HepG2 (cell line): ENCODE data around the gene ADCK2. TPM values are rescaled to one million over a fixed set of nuclear protein-coding genes. Genes with fewer than 3 reads are reported as not detected.

ENCODE experiments used
- CREM ChIP-seq, 2 experiments: sonication (generic) in 1 of 2; formaldehyde crosslinking in 1 of 2; IDR thresholded peaks; 2 replicates each; pipeline versions ENCODE4 v1.4.0 to v1.6.1; 2016 to 2020; ENCODE audit warnings: antibody characterized with exemption in 1 of 2, mild to moderate bottlenecking in 1 of 2, missing genetic modification reagents in 1 of 2
- SIX1 ChIP-seq: sonication (generic); formaldehyde crosslinking; IDR thresholded peaks from 2 replicates; pipeline ENCODE4 v1.4.0; 2020; ENCODE audit warnings: missing genetic modification reagents, borderline replicate concordance
- SNRNP70 ChIP-seq: fragments of 200-400 bp; formaldehyde crosslinking; IDR thresholded peaks from 2 replicates; pipeline ENCODE4 v1.6.1; 2017; ENCODE audit warnings: mild to moderate bottlenecking, low read depth, low read length, moderate library complexity
- TBL1XR1 ChIP-seq: fragments of 150-350 bp; IDR thresholded peaks from 2 replicates; pipeline ENCODE4 v1.6.1; 2014; ENCODE audit warnings: borderline replicate concordance, low read length; ENCODE audit not compliant: partially characterized antibody
- ZBTB21 ChIP-seq: sonication (generic); formaldehyde crosslinking; IDR thresholded peaks from 2 replicates; pipeline ENCODE4 v1.4.0; 2020; ENCODE audit warnings: missing genetic modification reagents
- ZBTB7A ChIP-seq: sonication (generic); formaldehyde crosslinking; IDR thresholded peaks from 2 replicates; pipeline ENCODE4 v1.8.0; 2022; ENCODE audit warnings: mild to moderate bottlenecking, missing genetic modification reagents
- ZNF142 ChIP-seq: sonication (generic); formaldehyde crosslinking; IDR thresholded peaks from 2 replicates; pipeline ENCODE4 v1.4.0; 2020; ENCODE audit warnings: missing genetic modification reagents
- ZNF333 ChIP-seq: sonication (generic); formaldehyde crosslinking; IDR thresholded peaks from 2 replicates; pipeline ENCODE4 v1.4.0; 2020; ENCODE audit warnings: mild to moderate bottlenecking, missing genetic modification reagents, borderline replicate concordance
- ZNF577 ChIP-seq: sonication (generic); formaldehyde crosslinking; IDR thresholded peaks from 2 replicates; pipeline ENCODE4 v1.4.0; 2020; ENCODE audit warnings: mild to moderate bottlenecking, low read depth, missing genetic modification reagents, borderline replicate concordance
- ZSCAN20 ChIP-seq: sonication (generic); formaldehyde crosslinking; IDR thresholded peaks from 2 replicates; pipeline ENCODE4 v1.4.0; 2020; ENCODE audit warnings: missing genetic modification reagents, mild to moderate bottlenecking, borderline replicate concordance
- polyA plus RNA-seq, 8 experiments: library from polyadenylated mRNA; depleted of rRNA in 3 of 8; stranded (reverse) in 7 of 8; unstranded in 1 of 8; fragments of >200 nt; fragmentation: Illumina TruSeq in 4 of 8; extraction: Trizol in 4 of 8; gene quantifications; 2 replicates each; pipeline versions ENCODE4 v1.2.1 to v1.2.3, GENCODE V29; 2011 to 2016; ENCODE audit warnings: low read depth in 4 of 8, missing spikeins in 1 of 8, mixed read lengths in 1 of 8; ENCODE audit not compliant: insufficient read depth in 1 of 8
- total RNA-seq, 5 experiments: library from RNA; depleted of rRNA; stranded (reverse); fragments of >200 nt; fragmentation: Illumina TruSeq; extraction: Trizol; gene quantifications; 2 replicates each; pipeline ENCODE4 v1.2.3, GENCODE V29; 2016; ENCODE audit warnings: low read depth in 1 of 5
- TF ChIP-seq, protein P1 (sequence below): sonication (generic); formaldehyde crosslinking; IDR thresholded peaks from 2 replicates; pipeline ENCODE4 v1.5.1; 2020; ENCODE audit warnings: mild to moderate bottlenecking, missing genetic modification reagents, borderline replicate concordance
- TF ChIP-seq, protein P2 (sequence below): sonication (generic); formaldehyde crosslinking; IDR thresholded peaks from 2 replicates; pipeline ENCODE4 v1.5.1; 2020; ENCODE audit warnings: missing genetic modification reagents, mild to moderate bottlenecking, borderline replicate concordance

The ADCK2 gene
- total and polyA plus RNA-seq, 2 of the 13 experiments (the other 11 are each of a cell fraction or from before 2014, with no cell fraction given) = 8.6 to 18.8 TPM

- TF ChIP-seq, protein P1, sequence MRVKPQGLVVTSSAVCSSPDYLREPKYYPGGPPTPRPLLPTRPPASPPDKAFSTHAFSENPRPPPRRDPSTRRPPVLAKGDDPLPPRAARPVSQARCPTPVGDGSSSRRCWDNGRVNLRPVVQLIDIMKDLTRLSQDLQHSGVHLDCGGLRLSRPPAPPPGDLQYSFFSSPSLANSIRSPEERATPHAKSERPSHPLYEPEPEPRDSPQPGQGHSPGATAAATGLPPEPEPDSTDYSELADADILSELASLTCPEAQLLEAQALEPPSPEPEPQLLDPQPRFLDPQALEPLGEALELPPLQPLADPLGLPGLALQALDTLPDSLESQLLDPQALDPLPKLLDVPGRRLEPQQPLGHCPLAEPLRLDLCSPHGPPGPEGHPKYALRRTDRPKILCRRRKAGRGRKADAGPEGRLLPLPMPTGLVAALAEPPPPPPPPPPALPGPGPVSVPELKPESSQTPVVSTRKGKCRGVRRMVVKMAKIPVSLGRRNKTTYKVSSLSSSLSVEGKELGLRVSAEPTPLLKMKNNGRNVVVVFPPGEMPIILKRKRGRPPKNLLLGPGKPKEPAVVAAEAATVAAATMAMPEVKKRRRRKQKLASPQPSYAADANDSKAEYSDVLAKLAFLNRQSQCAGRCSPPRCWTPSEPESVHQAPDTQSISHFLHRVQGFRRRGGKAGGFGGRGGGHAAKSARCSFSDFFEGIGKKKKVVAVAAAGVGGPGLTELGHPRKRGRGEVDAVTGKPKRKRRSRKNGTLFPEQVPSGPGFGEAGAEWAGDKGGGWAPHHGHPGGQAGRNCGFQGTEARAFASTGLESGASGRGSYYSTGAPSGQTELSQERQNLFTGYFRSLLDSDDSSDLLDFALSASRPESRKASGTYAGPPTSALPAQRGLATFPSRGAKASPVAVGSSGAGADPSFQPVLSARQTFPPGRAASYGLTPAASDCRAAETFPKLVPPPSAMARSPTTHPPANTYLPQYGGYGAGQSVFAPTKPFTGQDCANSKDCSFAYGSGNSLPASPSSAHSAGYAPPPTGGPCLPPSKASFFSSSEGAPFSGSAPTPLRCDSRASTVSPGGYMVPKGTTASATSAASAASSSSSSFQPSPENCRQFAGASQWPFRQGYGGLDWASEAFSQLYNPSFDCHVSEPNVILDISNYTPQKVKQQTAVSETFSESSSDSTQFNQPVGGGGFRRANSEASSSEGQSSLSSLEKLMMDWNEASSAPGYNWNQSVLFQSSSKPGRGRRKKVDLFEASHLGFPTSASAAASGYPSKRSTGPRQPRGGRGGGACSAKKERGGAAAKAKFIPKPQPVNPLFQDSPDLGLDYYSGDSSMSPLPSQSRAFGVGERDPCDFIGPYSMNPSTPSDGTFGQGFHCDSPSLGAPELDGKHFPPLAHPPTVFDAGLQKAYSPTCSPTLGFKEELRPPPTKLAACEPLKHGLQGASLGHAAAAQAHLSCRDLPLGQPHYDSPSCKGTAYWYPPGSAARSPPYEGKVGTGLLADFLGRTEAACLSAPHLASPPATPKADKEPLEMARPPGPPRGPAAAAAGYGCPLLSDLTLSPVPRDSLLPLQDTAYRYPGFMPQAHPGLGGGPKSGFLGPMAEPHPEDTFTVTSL = no peak
- TF ChIP-seq ZBTB7A (CRISPR knock-in tag) (no peak), ZNF577 (CRISPR knock-in tag) (no peak), SNRNP70 (no peak), ZNF333 (CRISPR knock-in tag) (no peak; the same call in 1 of the 2 replicates), TBL1XR1 (no peak), ZNF142 (peak; percentile 91), ZSCAN20 (CRISPR knock-in tag) (peak; percentile 71; the same call in 1 of the 2 replicates), CREM (IDR thresholded peaks at IDR 0.05) (peak; percentile 37; the same call in 1 of the 2 replicates), CREM (CRISPR knock-in tag; IDR thresholded peaks at IDR 0.05) (no peak), SIX1 (no peak), ZBTB21 (peak; percentile 76; the same call in 1 of the 2 replicates)
- TF ChIP-seq, protein P2, sequence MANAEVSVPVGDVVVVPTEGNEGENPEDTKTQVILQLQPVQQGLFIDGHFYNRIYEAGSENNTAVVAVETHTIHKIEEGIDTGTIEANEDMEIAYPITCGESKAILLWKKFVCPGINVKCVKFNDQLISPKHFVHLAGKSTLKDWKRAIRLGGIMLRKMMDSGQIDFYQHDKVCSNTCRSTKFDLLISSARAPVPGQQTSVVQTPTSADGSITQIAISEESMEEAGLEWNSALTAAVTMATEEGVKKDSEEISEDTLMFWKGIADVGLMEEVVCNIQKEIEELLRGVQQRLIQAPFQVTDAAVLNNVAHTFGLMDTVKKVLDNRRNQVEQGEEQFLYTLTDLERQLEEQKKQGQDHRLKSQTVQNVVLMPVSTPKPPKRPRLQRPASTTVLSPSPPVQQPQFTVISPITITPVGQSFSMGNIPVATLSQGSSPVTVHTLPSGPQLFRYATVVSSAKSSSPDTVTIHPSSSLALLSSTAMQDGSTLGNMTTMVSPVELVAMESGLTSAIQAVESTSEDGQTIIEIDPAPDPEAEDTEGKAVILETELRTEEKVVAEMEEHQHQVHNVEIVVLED = peak; percentile 89; the same call in 1 of the 2 replicates
Observed at GRCh38 chr7:140696680-140697446, 24.1 kb downstream of the ADCK2 start, which contains the start of gene NDUFB2 (continued).
